NB4 (cell line): ENCODE results near the gene AMER2.
"Not testable (repeated sequence)": the region's sequence is repeated elsewhere in the genome, so short reads cannot be mapped to it uniquely, and the experiment has no call there.

Source experiments
- DNase-seq: peaks from one replicate; pipeline ENCODE4 v3.0.0; 2010; ENCODE audit warnings: low read depth
- H3K4me3 ChIP-seq: one replicate; pipeline ENCODE4 v1.5.1; 2011; ENCODE audit warnings: mild to moderate bottlenecking, low read depth, low read length, moderate library complexity
- MYC ChIP-seq: IDR thresholded peaks from 2 replicates; pipeline ENCODE4 v1.6.1; 2011; ENCODE audit warnings: low read depth, low read length
- POLR2A ChIP-seq: IDR thresholded peaks from 2 replicates; pipeline ENCODE4 v1.6.1; 2011; ENCODE audit warnings: mild to moderate bottlenecking; ENCODE audit not compliant: insufficient read length; ENCODE audit errors: extremely low read depth
- TF ChIP-seq, protein P1 (sequence below): IDR thresholded peaks from one replicate; pipeline ENCODE4 v1.5.1; 2012; ENCODE audit warnings: low read depth, low read length
- TF ChIP-seq, protein P2 (sequence below): IDR thresholded peaks from 2 replicates; pipeline ENCODE4 v1.6.1; 2011; ENCODE audit warnings: low read depth, low read length

The AMER2 gene

GRCh38 chr13:25166306-25166705, 5.8 kb downstream of the AMER2 start:
- TF ChIP-seq, protein P1, sequence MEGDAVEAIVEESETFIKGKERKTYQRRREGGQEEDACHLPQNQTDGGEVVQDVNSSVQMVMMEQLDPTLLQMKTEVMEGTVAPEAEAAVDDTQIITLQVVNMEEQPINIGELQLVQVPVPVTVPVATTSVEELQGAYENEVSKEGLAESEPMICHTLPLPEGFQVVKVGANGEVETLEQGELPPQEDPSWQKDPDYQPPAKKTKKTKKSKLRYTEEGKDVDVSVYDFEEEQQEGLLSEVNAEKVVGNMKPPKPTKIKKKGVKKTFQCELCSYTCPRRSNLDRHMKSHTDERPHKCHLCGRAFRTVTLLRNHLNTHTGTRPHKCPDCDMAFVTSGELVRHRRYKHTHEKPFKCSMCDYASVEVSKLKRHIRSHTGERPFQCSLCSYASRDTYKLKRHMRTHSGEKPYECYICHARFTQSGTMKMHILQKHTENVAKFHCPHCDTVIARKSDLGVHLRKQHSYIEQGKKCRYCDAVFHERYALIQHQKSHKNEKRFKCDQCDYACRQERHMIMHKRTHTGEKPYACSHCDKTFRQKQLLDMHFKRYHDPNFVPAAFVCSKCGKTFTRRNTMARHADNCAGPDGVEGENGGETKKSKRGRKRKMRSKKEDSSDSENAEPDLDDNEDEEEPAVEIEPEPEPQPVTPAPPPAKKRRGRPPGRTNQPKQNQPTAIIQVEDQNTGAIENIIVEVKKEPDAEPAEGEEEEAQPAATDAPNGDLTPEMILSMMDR, result no peak
- no peak for TF ChIP-seq MYC
- no peak for TF ChIP-seq POLR2A
- TF ChIP-seq, protein P2, sequence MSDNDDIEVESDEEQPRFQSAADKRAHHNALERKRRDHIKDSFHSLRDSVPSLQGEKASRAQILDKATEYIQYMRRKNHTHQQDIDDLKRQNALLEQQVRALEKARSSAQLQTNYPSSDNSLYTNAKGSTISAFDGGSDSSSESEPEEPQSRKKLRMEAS, result no peak
- no peak overlapping the region for H3K4me3 ChIP-seq
- DNase-seq, result no peak

DNA sequence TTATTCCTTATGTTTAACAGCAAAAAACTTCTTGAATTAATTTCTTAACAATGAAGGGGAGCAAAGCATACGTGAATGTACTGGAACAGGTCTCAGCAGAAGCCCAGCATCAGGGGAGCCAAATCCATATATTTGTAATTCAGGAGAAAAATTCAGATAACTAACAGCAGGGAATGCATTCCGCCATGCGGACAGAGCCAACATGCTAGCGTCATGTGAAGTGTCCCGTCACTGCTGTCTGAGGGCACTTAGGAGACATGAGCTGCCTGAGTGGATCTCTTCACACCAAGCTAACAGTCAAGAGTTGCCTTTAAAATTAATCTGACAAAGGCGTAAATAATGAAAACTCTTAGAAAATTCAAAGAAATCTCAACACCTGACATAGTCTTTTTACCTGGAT, 6.4 kb downstream of the AMER2 start:
- no peak for DNase-seq
- no peak for TF ChIP-seq MYC
- TF ChIP-seq, protein P2, result no peak
- TF ChIP-seq, protein P1, result no peak
- TF ChIP-seq POLR2A, result no peak

DNA sequence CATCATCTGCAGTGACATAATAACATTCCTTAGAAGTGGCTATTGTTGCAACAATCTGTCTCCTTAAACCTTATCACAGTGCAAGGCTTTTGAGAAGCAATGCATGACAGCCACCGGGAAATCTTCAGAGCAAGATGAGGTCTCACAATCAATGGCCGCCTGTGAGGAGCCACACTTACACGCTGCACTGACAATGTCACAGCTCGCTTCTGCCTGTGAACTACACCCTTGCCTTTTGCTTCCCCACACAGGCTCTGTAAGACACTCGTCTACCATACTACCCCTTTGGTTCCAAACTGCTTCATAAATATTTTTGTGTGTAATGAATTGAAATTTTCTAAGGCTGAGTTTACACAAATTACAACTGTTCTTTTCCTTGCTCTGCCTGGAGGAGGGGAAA, 6.9 kb downstream of the AMER2 start:
- not testable (repeated sequence) for DNase-seq, H3K4me3 ChIP-seq

More for the DNA sequence above, 6.4 kb downstream of the AMER2 start:
- H3K4me3 ChIP-seq, result no peak overlapping the region

- no peak for DNase-seq
- TF ChIP-seq POLR2A, result no peak
- TF ChIP-seq MYC, result no peak
- TF ChIP-seq, protein P1, result no peak
- no peak overlapping the region for H3K4me3 ChIP-seq
These were observed 14.4 kb downstream of the AMER2 start for GRCh38 chr13:25157681-25158080.

DNA sequence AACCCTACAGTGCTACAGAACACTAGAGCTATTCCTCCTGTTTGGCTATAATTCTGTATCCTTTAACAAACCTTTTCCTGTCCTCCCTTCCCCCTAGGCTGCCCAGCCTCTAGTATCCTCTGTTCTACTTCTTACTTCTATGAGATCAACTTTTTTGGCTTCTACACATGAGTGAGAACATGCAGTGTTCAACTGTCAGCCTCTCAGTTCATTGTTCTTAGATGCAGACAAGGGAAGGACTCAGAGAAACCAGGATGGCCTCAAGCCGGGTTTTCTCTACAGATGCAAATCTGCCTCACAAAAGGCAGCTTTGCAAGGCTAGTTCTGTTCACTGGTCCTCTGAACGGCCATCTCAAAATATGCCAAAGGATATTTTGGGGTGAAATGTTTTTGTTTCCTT, 18.4 kb downstream of the AMER2 start:
- no peak for TF ChIP-seq MYC
- no peak for TF ChIP-seq POLR2A
- TF ChIP-seq, protein P2, result no peak
- TF ChIP-seq, protein P1, result no peak
- no peak for DNase-seq
- no peak overlapping the region for H3K4me3 ChIP-seq

- TF ChIP-seq, protein P1, result no peak
- TF ChIP-seq, protein P2, result no peak
- TF ChIP-seq MYC (no peak), POLR2A (no peak)
- DNase-seq, result no peak
- no peak overlapping the region for H3K4me3 ChIP-seq
These were observed 20.4 kb downstream of the AMER2 start for GRCh38 chr13:25151626-25152195.
